Measurements from ENCODE around the gene PGS1. TPM values are rescaled to one million over a fixed set of nuclear protein-coding genes. Genes with fewer than 3 reads are reported as not detected.

Gene PGS1
- total and polyA plus RNA-seq, 2 of the 8 experiments (the other 6 are each of a cell fraction or from before 2014, with no cell fraction given) = 46.7 to 60.0 TPM

GRCh38 chr17:78394209-78394608, 15.8 kb downstream of the PGS1 start:
- FAIRE-seq = no peak
- 97% methylated on average over 5 of the region's 7 CpGs; no CpG with 5 or more reads in 1 of the 2 experiments for WGBS, 2 experiments (ENCODE audit: extremely low coverage in 1 of 2, insufficient coverage in 1 of 2, insufficient read length in 1 of 2, insufficient replicate concordance in 2 of 2, low coverage in 1 of 2, low lambda C conversion rate in 2 of 2, missing lambda C conversion rate in 1 of 2)
- no peak overlapping the region for H2BK5ac ChIP-seq (ENCODE audit: low read depth, low read length)
- H2AK5ac ChIP-seq (ENCODE audit: low read depth, low read length) = no peak overlapping the region
- H3K56ac ChIP-seq (replicated peaks; ENCODE audit: insufficient read length, low read depth, low read length) = no peak overlapping the region
- H4K8ac ChIP-seq (ENCODE audit: extremely low read depth, insufficient read depth, low read length) = no peak overlapping the region
- H3K4ac ChIP-seq (replicated peaks; ENCODE audit: insufficient read length, low read depth, low read length) = no peak overlapping the region
- no peaks in the 10 kb centered on the region for H3K9me3 ChIP-seq (ENCODE audit: insufficient read depth in 2 of 2, low read depth in 1 of 2, low read length in 1 of 2)
- TF ChIP-seq SP2 (IDR thresholded peaks at IDR 0.05; ENCODE audit: low read length) (no peak), MAFK (IDR thresholded peaks at IDR 0.05; ENCODE audit: low read depth, low read length) (no peak), CHD1 (IDR thresholded peaks at IDR 0.05; ENCODE audit: low read depth, low read length) (no peak), CEBPB (IDR thresholded peaks at IDR 0.05; ENCODE audit: low read depth, low read length) (no peak), HDAC2 (IDR thresholded peaks at IDR 0.05; ENCODE audit: borderline replicate concordance in 1 of 2, low read depth in 2 of 2, low read length in 2 of 2) (no peak), RBBP5 (IDR thresholded peaks at IDR 0.05; ENCODE audit: borderline replicate concordance, low read depth, low read length) (no peak), CBX8 (IDR thresholded peaks at IDR 0.05; ENCODE audit: borderline replicate concordance, low read depth, low read length) (no peak), SIRT6 (IDR thresholded peaks at IDR 0.05; ENCODE audit: low read length) (no peak)
- peaks cover 0 to 4% (median 0%) of the 10 kb centered on the region in 4 experiments; a peak in 4 of 7 replicates for H3K4me1 ChIP-seq (replicated peaks in 1 of 4; ENCODE audit: control insufficient read depth in 3 of 4, insufficient read depth in 4 of 4, low read length in 3 of 4)
- peaks cover 12 to 28% of the 10 kb centered on the region in 2 experiments for H4K20me1 ChIP-seq (replicated peaks in 1 of 2; ENCODE audit: control insufficient read depth in 1 of 2, insufficient read depth in 2 of 2, low read length in 2 of 2)
- H3K18ac ChIP-seq (ENCODE audit: extremely low read depth, low read length) = no peak overlapping the region
- no peak overlapping the region for H3K9ac ChIP-seq (replicated peaks in 1 of 4; ENCODE audit: extremely low read depth in 1 of 4, low read depth in 3 of 4, low read length in 3 of 4)
- no peak overlapping the region for H3K27ac ChIP-seq (ENCODE audit: low read depth, low read length)
- no peak overlapping the region for H3K14ac ChIP-seq (ENCODE audit: insufficient read length)
- no peak overlapping the region for H4K91ac ChIP-seq (replicated peaks; ENCODE audit: insufficient read length, low read length)
- peaks cover 13% of the 10 kb centered on the region for H3K79me1 ChIP-seq (ENCODE audit: low read depth, low read length)
- ChIA-PET POLR2A (ENCODE audit: partially characterized antibody) (no interaction called here), CTCF (ENCODE audit: partially characterized antibody) (interaction anchor here (0.9 kb wide), 1 partner anchor 25 kb away, joined by 4 read pairs; no protein-coding TSS in a partner anchor)
- H3K36me3 ChIP-seq (ENCODE audit: control insufficient read depth in 2 of 4, insufficient read depth in 4 of 4, low read length in 3 of 4) = peaks cover 7 to 37% (median 27%) of the 10 kb centered on the region in 4 experiments
- no peak overlapping the region for H4K5ac ChIP-seq (ENCODE audit: insufficient read length, low read depth, low read length)
- H2BK12ac ChIP-seq (ENCODE audit: low read depth, low read length) = no peak overlapping the region
- H3K79me2 ChIP-seq (ENCODE audit: control insufficient read depth in 1 of 2, insufficient read depth in 2 of 2, low read length in 2 of 2) = peaks cover 19 to 87% of the 10 kb centered on the region in 2 experiments
- H3K23me2 ChIP-seq (ENCODE audit: low read depth, low read length) = no peaks in the 10 kb centered on the region
- H3K4me3 ChIP-seq (ENCODE audit: extremely low read depth in 1 of 4, insufficient read depth in 2 of 4, low read depth in 3 of 4, low read length in 4 of 4) = no peak overlapping the region
- no peak overlapping the region for H2BK20ac ChIP-seq (ENCODE audit: low read length)
- H3K4me2 ChIP-seq (ENCODE audit: insufficient read depth in 1 of 2, low read depth in 2 of 2, low read length in 2 of 2) = no peak overlapping the region
- DNase-seq (ENCODE audit: low read depth in 1 of 2, low spot score in 2 of 2) = no peak
- H2BK15ac ChIP-seq (ENCODE audit: low read length) = no peak overlapping the region
- H2BK120ac ChIP-seq (replicated peaks; ENCODE audit: low read depth, low read length) = no peak overlapping the region
- H2AFZ ChIP-seq (ENCODE audit: low read length) = no peak overlapping the region
- H3K27me3 ChIP-seq (replicated peaks in 1 of 4; ENCODE audit: control insufficient read depth in 3 of 4, extremely low read depth in 1 of 4, insufficient read depth in 3 of 4, low read length in 3 of 4) = no peaks in the 10 kb centered on the region
- H3K23ac ChIP-seq (ENCODE audit: insufficient read length) = no peak overlapping the region
